IPS-15b (cell line): ENCODE data around the gene SLC7A6.

Experiments used
- H3K27me3 ChIP-seq: one replicate; pipeline ENCODE4 v1.6.1; 2013; ENCODE audit warnings: low read length; ENCODE audit not compliant: control insufficient read depth, insufficient read depth
- H3K36me3 ChIP-seq: one replicate; pipeline ENCODE4 v1.6.1; 2013; ENCODE audit warnings: low read length; ENCODE audit not compliant: control insufficient read depth, insufficient read depth
- H3K4me1 ChIP-seq: one replicate; pipeline ENCODE4 v1.6.1; 2013; ENCODE audit warnings: mild to moderate bottlenecking, low read length; ENCODE audit not compliant: control insufficient read depth, insufficient read depth
- H3K4me3 ChIP-seq: one replicate; pipeline ENCODE4 v1.5.1; 2013; ENCODE audit warnings: low read depth, low read length
- H3K9ac ChIP-seq: one replicate; pipeline ENCODE4 v1.6.1; 2013; ENCODE audit warnings: low read depth, mild to moderate bottlenecking, low read length
- H3K9me3 ChIP-seq: one replicate; pipeline ENCODE4 v1.6.1; 2013; ENCODE audit warnings: mild to moderate bottlenecking, low read length; ENCODE audit not compliant: control insufficient read depth, insufficient read depth

The SLC7A6 gene

DNA sequence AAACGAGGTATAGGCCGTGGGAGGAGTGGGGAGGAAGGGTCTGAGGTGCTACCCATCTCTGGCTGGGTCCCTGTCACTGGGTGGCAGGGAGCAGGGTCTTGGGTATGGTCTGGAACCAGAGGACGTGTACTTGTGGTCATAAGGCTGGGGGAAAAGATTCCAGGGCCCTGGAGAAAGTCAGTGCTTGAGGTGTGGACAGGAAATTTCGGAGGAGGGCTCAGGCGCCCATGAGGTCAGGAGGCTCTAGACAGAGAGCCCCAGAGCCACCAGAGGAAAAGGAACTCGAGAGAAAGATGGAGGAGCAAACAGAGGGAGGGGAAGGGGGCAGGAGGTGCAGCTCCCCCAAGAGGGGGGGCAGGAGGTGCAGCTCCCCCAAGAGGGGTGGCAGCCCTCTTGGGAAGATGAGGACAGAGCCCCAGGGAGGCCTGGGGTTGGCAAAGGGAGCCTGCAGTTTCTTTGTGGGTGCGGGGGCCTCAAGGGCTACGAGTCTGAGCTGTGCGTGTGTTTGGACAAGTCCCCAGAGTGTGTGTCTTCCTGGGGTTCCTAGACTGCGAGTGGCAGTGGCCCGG, 683 bp upstream of the SLC7A6 start:
- peak overlapping the region; percentile 91 for H3K4me3 ChIP-seq
- no peaks in the 10 kb centered on the region for H3K27me3 ChIP-seq
- peak overlapping the region; percentile 65 for H3K9ac ChIP-seq
- H3K9me3 ChIP-seq: no peaks in the 10 kb centered on the region
- H3K4me1 ChIP-seq: peaks cover 7% of the 10 kb centered on the region
- peaks cover 13% of the 10 kb centered on the region for H3K36me3 ChIP-seq

DNA sequence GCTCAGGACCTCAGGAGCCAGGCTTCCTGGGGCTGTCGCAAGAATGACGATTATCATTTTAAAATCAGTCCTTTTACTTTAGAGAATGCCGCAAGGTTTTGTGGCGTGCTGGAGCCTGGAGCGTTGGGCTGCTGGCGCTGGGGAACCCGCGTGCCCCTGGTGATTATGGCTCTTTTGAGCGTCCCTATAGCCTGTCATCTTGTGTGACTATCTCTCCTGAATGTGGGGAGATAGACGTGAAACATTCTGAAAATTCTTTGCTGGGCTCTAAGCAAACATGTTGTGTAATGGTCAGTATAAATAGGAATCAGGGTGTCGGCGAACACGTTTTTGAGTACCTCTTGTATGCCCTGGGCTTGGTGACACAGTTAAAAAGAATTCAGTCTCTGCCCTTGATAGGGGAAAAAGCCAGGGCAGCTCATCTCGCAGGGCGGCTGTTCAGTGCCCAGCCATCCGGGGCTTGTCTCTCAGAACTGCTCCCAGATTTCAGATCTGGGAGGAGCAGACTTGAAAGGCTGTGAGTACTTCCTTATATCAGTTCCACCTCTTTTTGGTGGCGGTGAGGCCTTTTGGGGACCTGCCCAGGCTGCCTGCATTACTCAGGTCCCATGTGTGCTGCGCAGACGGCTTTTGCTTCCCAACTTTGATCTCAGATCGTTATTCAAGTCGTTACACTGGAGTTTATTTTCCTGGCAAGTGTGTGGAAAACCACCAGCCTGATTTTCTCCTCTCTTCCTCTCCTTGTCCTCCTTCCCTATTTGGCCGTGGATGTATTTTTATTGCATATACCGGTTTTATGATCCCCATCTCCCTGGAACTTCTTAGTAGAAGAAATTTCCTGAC, 973 bp downstream of the SLC7A6 start:
- Histone ChIP-seq H3K4me1 (peaks cover 12% of the 10 kb centered on the region), H3K27me3 (no peaks in the 10 kb centered on the region), H3K36me3 (peaks cover 2% of the 10 kb centered on the region), H3K4me3 (peak overlapping the region; percentile 91), H3K9ac (peak overlapping the region; percentile 79), H3K9me3 (no peaks in the 10 kb centered on the region)

DNA sequence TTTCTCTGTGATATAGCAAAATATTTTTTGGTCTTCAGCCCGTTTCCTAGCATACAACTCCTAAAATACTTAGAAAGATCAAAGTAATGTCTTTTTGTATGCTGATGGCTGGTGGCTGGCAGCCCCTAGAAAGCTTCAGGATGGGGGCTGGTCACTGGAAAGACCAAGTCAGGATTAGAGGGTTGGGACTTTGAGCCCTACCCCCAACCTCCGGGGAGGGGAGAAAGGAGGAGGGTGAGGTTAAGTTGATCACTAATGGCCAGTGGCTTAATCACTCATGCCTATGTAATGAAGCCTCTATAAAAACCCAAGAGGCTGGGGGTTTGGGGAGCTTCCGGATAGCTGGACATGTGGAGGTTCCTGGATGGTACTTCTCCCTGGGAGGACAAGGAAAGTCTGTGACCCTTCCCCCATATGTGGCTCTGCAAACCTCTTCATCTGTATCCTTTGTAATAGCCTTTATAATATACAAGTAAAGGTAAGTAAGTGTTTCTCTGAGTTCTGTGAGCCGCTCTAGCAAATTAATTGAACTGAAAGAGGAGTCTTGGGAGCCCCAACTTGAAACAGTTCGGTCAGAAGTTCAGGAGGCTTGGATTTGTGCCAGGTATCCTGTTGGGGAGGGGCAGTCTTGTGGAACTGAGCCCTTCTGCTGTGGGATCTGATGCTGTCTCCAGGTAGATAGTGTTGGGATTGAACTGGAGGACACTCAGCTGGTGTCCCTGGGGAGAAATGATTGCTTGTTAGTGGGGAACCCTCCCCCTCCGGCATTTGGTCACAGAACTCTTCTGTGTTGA, 3.5 kb downstream of the SLC7A6 start:
- H3K27me3 ChIP-seq: no peaks in the 10 kb centered on the region
- H3K9me3 ChIP-seq: no peaks in the 10 kb centered on the region
- H3K4me3 ChIP-seq: peak overlapping the region; percentile 30
- peaks cover 2% of the 10 kb centered on the region for H3K36me3 ChIP-seq
- peaks cover 12% of the 10 kb centered on the region for H3K4me1 ChIP-seq
- H3K9ac ChIP-seq: no peak overlapping the region

GRCh38 chr16:68269793-68270192, 5.5 kb downstream of the SLC7A6 start:
- H3K9ac ChIP-seq: no peak overlapping the region
- H3K9me3 ChIP-seq: no peaks in the 10 kb centered on the region
- peaks cover 9% of the 10 kb centered on the region for H3K36me3 ChIP-seq
- peaks cover 12% of the 10 kb centered on the region for H3K4me1 ChIP-seq
- no peaks in the 10 kb centered on the region for H3K27me3 ChIP-seq
- no peak overlapping the region for H3K4me3 ChIP-seq

- Histone ChIP-seq H3K4me1 (peaks cover 12% of the 10 kb centered on the region), H3K9ac (no peak overlapping the region), H3K36me3 (peaks cover 11% of the 10 kb centered on the region)
These were observed 6.0 kb downstream of the SLC7A6 start for GRCh38 chr16:68270353-68270752.

GRCh38 chr16:68272507-68273209, 8.3 kb downstream of the SLC7A6 start:
- Histone ChIP-seq H3K4me1 (peaks cover 9% of the 10 kb centered on the region), H3K4me3 (no peak overlapping the region), H3K36me3 (peaks cover 11% of the 10 kb centered on the region), H3K9ac (no peak overlapping the region), H3K9me3 (no peaks in the 10 kb centered on the region), H3K27me3 (no peaks in the 10 kb centered on the region)

More at GRCh38 chr16:68270353-68270752, 6.0 kb downstream of the SLC7A6 start:
- Histone ChIP-seq H3K27me3 (no peaks in the 10 kb centered on the region), H3K9me3 (no peaks in the 10 kb centered on the region), H3K4me3 (no peak overlapping the region)

DNA sequence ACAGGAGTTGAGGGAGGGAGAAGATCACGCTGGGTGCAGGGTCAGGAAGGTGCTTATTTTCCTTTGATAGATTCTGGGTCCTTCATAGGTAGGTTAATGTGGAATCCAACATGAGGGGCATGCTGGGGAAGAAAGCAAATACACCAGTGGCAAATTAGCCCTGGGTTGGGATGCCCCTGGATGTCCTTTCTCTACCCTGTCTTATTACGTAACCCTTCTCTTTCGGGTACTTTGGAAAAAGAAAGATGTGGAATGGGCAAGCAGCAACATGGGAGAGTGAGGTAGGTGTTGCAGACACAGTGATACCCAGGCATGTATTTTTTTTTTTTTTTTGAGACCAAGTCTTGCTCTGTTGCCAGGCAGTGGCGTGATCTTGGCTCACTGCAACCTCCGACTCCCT, 9.1 kb downstream of the SLC7A6 start:
- Histone ChIP-seq H3K27me3 (no peaks in the 10 kb centered on the region), H3K9me3 (no peaks in the 10 kb centered on the region), H3K36me3 (peaks cover 11% of the 10 kb centered on the region), H3K9ac (no peak overlapping the region), H3K4me3 (no peak overlapping the region), H3K4me1 (peaks cover 6% of the 10 kb centered on the region)

- peaks cover 11% of the 10 kb centered on the region for H3K36me3 ChIP-seq
- H3K9ac ChIP-seq: no peak overlapping the region
- no peak overlapping the region for H3K4me3 ChIP-seq
- no peaks in the 10 kb centered on the region for H3K9me3 ChIP-seq
- H3K4me1 ChIP-seq: peaks cover 5% of the 10 kb centered on the region
- H3K27me3 ChIP-seq: no peaks in the 10 kb centered on the region
These were observed 9.6 kb downstream of the SLC7A6 start for GRCh38 chr16:68273896-68274295.

DNA sequence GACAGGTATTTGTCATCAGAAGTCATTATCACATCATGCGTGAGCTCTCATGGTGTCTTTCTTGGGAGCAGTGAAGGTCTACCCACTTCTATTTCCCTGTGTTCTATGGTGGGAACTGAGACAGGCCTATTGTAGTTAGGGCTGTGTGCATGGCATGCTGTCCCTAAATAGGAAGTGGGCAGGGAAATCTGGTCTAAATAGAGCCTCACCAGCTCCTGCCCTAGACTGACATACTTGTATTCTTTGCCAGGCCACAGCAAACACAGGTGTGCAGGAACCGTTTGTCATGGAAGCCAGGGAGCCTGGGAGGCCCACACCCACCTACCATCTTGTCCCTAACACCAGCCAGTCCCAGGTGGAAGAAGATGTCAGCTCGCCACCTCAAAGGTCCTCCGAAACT, 10.1 kb downstream of the SLC7A6 start:
- Histone ChIP-seq H3K4me1 (no peaks in the 10 kb centered on the region), H3K27me3 (no peaks in the 10 kb centered on the region), H3K9me3 (no peaks in the 10 kb centered on the region), H3K36me3 (peaks cover 11% of the 10 kb centered on the region), H3K9ac (no peak overlapping the region), H3K4me3 (no peak overlapping the region)

DNA sequence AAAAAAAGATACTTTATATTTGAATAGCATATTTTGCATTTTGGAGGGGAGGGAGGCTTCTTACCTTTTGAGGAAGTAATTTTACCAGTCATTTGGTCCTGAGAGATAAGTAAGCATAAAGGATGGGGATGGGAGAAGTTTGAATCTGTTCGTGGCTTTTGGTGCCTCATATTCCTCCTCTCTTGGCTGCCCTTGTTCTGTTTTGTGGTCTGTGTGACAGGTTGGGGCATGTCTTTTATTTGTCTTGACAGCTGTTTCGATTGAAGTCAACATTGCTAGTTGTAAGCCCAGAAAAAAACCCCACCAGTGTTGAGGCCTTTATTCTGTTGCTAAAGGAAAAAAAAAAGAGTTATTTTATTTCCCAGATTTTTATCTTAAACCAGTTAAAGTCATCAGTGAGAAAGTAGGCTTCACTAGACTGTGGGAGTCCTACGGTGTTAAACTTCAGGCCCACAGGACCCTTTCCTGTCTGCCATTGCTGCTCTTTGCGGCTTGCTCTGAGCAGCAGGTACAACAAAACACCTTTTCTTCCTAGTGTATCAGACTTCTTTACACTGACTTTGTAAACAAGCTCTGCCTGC, 11.4 kb downstream of the SLC7A6 start:
- Histone ChIP-seq H3K9ac (no peak overlapping the region), H3K27me3 (no peaks in the 10 kb centered on the region), H3K9me3 (no peaks in the 10 kb centered on the region), H3K36me3 (peaks cover 11% of the 10 kb centered on the region), H3K4me1 (no peaks in the 10 kb centered on the region), H3K4me3 (no peak overlapping the region)

DNA sequence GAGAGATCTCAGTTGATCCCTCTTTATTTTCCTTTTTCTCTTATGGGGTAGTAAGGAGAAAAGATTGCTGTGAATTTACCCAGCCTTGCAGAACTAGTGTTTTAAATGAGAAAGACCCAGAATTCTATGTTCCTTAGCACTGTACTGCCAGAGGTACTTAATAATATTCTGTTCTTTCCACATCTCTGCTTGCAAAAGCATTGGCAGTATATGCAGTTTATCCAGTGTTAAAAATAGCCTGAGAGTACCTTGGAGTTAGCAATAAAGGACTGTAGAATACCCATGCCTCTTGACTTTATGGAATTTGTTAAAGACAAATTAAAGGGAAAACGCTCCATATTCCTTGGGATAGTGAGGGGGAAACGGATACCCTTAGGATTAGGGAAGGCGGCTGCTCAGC, 11.9 kb downstream of the SLC7A6 start:
- H3K9ac ChIP-seq: no peak overlapping the region
- no peaks in the 10 kb centered on the region for H3K9me3 ChIP-seq
- H3K27me3 ChIP-seq: no peaks in the 10 kb centered on the region
- peaks cover 11% of the 10 kb centered on the region for H3K36me3 ChIP-seq
- no peaks in the 10 kb centered on the region for H3K4me1 ChIP-seq
- no peak overlapping the region for H3K4me3 ChIP-seq
